Testis (tissue), 2 donors: ENCODE results near the gene GET4.

Experiments used
- POLR2A ChIP-seq: fragments of 450-650 bp; IDR thresholded peaks from one replicate; pipeline ENCODE4 v1.6.1; 2017; ENCODE audit warnings: antibody characterized with exemption, mild to moderate bottlenecking, moderate library complexity
- TF ChIP-seq, protein P1 (sequence below), 3 experiments: fragments of 450-650 bp in 2 of 3; fragments of 200-600 bp in 1 of 3; sonication (generic) in 1 of 3; IDR thresholded peaks; one replicate each; pipeline ENCODE4 v1.5.1; 2016 to 2019; ENCODE audit warnings: antibody characterized with exemption in 3 of 3, mild to moderate bottlenecking in 2 of 3, moderate library complexity in 1 of 3

- TF ChIP-seq, protein P1, sequence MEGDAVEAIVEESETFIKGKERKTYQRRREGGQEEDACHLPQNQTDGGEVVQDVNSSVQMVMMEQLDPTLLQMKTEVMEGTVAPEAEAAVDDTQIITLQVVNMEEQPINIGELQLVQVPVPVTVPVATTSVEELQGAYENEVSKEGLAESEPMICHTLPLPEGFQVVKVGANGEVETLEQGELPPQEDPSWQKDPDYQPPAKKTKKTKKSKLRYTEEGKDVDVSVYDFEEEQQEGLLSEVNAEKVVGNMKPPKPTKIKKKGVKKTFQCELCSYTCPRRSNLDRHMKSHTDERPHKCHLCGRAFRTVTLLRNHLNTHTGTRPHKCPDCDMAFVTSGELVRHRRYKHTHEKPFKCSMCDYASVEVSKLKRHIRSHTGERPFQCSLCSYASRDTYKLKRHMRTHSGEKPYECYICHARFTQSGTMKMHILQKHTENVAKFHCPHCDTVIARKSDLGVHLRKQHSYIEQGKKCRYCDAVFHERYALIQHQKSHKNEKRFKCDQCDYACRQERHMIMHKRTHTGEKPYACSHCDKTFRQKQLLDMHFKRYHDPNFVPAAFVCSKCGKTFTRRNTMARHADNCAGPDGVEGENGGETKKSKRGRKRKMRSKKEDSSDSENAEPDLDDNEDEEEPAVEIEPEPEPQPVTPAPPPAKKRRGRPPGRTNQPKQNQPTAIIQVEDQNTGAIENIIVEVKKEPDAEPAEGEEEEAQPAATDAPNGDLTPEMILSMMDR (IDR thresholded peaks at IDR 0.05), result peak; percentile 80 to 93 (median 92)
- no peak for TF ChIP-seq POLR2A
These were observed 2.9 kb upstream of the GET4 start for GRCh38 chr7:873367-874002.
